SKM-1 treated with dmso at 0.1 percent for 144 hours (cell line): ENCODE data around the gene SHROOM3.
"Not testable (repeated sequence)": the region's sequence is repeated elsewhere in the genome, so short reads cannot be mapped to it uniquely, and the experiment has no call there.

ENCODE experiments used
- DNase-seq: peaks from one replicate; lab custom pipeline; 2025; ENCODE audit not compliant: unreplicated experiment; lab: John Stamatoyannopoulos, UW

Gene SHROOM3

GRCh38 chr4:76716658-76717057 is 281.6 kb downstream of the SHROOM3 start:
- DNase-seq: no peak

DNA sequence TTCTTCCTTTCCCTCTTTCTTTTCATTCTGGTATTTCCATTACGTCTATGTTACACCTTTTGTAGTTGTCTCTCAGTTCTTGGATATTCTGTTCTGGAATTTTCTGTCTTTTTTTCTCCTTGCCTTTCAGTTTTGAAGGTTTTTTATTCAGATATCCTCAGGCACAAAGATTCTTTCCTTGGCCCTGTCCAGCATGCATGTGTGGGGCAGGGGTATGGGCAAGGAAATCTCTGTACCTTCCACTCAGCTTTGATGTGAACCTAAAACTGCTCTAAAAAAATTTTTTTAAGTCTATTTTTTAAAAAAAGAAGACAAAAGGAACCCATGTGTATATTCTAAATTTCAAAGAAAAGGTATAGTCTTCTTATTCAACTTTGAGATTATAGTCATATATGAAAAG is 282.4 kb downstream of the SHROOM3 start:
- DNase-seq: no peak

GRCh38 chr4:76718021-76718420 is 283.0 kb downstream of the SHROOM3 start:
- DNase-seq: no peak

GRCh38 chr4:76718831-76719230 is 283.8 kb downstream of the SHROOM3 start:
- DNase-seq: no peak

DNA sequence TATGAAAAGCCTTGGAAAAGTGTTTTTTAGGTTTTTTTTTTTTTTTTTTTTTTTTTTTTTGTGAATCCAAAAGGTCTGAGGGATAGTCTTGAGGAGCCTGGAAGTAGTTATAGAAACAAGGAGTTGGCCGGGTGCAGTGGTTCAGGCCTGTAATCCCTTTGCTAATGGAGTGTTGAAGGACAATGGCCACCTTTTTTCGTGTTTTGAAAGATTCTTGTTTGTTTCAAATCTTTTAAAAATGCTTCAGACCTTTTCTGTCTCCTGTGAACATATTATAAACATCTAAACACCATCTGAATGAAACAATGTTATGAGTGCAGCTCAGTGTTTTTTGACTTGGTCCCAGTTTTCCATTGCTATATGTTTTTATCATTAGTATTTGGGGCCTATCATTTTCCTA is 285.1 kb downstream of the SHROOM3 start:
- DNase-seq: no peak

GRCh38 chr4:76722146-76722545 is 287.1 kb downstream of the SHROOM3 start:
- DNase-seq: not testable (repeated sequence)

- no peak for DNase-seq
These were observed 287.8 kb downstream of the SHROOM3 start for GRCh38 chr4:76722838-76723237.

GRCh38 chr4:76723373-76723772 is 288.3 kb downstream of the SHROOM3 start:
- no peak for DNase-seq

- DNase-seq: no peak
These were observed 288.9 kb downstream of the SHROOM3 start for GRCh38 chr4:76723924-76724323.

DNA sequence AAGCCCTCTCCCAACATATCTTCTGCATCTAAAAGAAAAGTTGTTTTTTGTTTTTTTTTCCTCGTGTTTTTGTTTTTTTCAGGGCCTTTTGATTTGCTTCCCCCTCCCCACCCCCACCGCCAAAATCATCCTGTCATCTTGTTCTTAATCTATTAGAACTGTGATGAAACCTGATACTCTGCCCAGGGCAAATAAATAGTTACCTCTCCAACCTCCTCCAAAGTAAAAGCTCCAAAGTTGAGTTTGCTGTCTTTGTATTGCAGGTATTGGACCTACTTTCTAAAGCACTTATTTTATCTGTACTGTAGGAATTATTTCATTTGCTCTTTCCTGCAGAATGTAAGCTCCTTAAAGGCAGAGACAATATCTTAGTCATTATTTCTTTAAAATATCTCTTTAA is 290.0 kb downstream of the SHROOM3 start:
- no peak for DNase-seq

GRCh38 chr4:76726176-76726575 is 291.1 kb downstream of the SHROOM3 start:
- no peak for DNase-seq

- no peak for DNase-seq
These were observed 291.6 kb downstream of the SHROOM3 start for GRCh38 chr4:76726631-76727030.

GRCh38 chr4:76727934-76728333 is 292.9 kb downstream of the SHROOM3 start:
- DNase-seq: not testable (repeated sequence)

DNA sequence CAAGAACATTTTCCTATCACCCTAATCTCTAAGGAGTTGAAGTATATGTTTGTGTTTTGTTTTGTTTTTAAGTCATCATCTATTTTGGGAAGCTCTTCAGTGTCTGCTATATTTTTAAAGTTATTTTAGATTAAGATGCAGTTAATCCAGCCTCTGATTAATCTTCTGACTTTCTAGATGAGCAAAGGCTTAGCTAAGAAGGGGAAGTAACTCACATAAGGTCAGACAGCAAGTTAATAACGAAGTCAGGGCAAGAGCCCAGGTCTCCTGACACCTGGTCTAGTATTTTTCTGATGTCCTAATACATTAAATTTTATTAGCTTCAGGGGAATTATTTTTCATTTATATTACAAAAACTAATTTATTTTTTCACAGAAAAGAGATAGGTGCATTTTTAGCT is 294.4 kb downstream of the SHROOM3 start:
- no peak for DNase-seq

GRCh38 chr4:76729980-76730379 is 295.0 kb downstream of the SHROOM3 start:
- no peak for DNase-seq

DNA sequence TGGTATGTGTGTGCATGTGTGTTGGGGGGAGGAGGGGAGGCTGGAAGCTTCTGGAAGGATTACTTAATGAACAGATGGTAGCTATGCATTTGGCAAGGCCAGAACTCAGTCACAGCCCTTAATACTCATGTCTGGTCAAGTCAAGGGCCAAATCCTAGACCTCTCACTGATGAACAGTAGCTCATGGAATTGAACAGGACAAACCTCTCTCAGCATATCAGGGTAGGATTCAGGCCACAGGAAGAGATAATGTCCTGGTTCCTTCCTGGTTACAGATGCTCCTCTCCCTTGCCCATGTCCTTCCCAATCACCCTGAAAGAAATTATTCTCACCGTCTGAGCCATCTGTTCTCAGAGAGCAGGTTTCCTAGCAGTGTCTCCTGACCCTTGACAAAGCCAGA is 297.2 kb downstream of the SHROOM3 start:
- no peak for DNase-seq

- no peak for DNase-seq
These were observed 298.2 kb downstream of the SHROOM3 start for GRCh38 chr4:76733068-76733771.

DNA sequence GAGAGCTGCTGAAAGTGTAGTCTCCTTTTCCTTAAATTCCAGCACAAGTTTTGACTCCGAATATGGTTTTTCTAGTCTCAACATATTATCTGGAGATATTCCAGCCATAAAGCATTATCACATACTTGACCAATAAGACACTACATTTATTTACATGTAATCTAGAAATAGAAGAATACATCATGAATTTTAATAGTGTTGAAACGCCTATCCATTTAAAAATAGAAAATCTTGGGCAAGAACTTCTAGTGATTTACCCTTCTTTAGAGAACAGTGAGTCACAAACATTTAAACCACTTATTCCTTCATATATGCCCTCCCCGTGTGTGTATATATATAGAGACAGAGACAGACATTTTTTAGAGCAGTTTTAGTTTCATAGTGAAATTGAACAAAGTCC is 301.4 kb downstream of the SHROOM3 start:
- no peak for DNase-seq

GRCh38 chr4:76737180-76737579 is 302.2 kb downstream of the SHROOM3 start:
- DNase-seq: no peak

DNA sequence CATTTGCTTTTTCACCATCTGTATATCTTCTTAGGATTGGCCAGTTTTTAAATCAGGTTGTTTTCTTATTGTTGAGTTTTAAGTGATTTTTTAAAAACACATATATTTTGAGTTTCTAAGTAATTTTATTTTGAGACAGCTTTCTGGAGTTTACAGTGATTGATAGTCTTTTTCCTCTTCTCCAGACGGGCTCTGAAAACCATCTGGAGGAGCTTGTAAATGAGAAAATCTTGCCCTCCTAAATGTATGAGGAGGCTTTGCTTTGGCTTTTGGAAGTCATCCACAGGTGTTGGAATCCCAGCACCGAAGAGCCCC is 302.7 kb downstream of the SHROOM3 start:
- no peak for DNase-seq

DNA sequence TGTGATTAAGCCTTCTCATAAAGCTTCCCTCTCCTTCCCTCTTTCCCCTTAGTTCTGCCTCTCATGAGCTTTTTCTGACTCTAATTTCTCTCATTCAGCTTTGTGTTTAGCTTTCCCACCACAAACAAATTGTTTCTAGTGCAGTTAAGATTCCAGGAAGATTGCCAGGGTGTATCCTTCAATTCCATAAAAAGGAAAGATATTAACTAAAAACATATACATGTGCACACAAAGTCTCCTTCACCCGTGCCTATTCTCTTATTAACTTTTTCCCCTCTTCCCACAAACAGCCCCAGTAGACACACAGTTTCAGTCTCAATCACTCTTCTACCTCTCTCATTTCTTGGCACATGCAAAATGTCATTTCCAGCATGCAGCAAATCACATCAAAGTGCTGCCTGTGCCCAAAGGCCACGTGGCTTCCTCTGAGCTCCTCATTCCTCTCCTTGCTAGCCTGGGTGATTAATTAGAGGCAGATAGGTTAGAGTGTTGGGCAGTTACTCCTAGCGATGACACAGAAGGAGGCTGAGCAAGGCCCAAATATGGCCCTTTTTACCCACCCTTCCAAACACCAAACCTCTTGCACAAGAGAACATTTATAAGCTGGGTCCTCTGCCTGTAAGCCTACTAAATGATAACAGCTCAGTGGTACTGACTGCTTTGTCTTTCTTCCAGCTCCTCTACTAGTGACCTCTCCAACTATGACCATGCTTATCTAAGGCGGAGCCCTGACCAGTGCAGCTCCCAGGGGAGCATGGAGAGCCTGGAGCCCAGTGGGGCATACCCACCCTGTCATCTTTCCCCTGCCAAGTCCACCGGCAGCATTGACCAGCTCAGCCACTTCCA is 303.3 kb downstream of the SHROOM3 start:
- no peak for DNase-seq

GRCh38 chr4:76740192-76740591 is 305.2 kb downstream of the SHROOM3 start:
- no peak for DNase-seq
